ENCODE results near the gene CNTNAP5. TPM values are rescaled to one million over a fixed set of nuclear protein-coding genes. Genes with fewer than 3 reads are reported as not detected.

The CNTNAP5 gene
- total RNA-seq, 1 experiment from 2014 or later, result not detected

DNA sequence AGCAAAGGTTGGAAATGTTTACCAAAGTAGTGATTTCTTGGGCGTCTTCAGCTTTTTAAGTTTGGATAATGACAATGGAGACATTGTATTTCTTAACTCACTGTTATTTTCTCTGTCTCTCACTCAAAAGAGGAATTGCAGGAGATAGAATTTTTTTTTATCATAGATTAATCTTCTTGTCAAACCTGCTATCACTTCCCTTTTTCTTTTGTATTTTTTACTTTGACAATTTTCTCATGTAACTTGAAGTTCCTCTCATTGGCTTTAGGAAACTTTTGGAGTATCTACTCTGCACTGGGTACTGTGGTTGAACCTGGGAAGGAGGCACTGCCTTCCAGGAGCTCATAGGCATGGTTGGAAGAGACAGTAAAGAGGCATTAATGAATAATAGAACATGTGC is 489.1 kb downstream of the CNTNAP5 start:
- no peaks in the 10 kb centered on the region for H3K27me3 ChIP-seq (ENCODE audit: control insufficient read depth, insufficient read depth, low read length)
- ChIA-PET POLR2A (no interaction called here), CTCF (no interaction called here)
- TF ChIP-seq SIN3A (IDR thresholded peaks at IDR 0.05; ENCODE audit: borderline replicate concordance, insufficient read depth, low read depth, low read length), result no peak
- no TSS peak for BruUV-seq (replicated peaks)
- H3K4me1 ChIP-seq (ENCODE audit: control insufficient read depth, insufficient read depth, low read length), result no peaks in the 10 kb centered on the region
- DNase-seq (ENCODE audit: low read depth, low spot score), result no peak
- no peak overlapping the region for H3K4me3 ChIP-seq (ENCODE audit: low read depth in 2 of 2, low read length in 2 of 2)
- intact Hi-C loops (cut with micrococcal nuclease; ENCODE audit: unreplicated experiment), result no loop called here
- no peaks in the 10 kb centered on the region for H3K9me3 ChIP-seq (ENCODE audit: control insufficient read depth, insufficient read depth, low read depth, low read length)
- in situ Hi-C loops (cut with HindIII; ENCODE audit: low pct_unique_long_range_greater_than_20kb, low sequenced_read_pairs), result no loop called here
- no peak overlapping the region for H3K27ac ChIP-seq (ENCODE audit: low read length)
- no peak for ATAC-seq
- no peaks in the 10 kb centered on the region for H3K36me3 ChIP-seq (ENCODE audit: control insufficient read depth, insufficient read depth, low read length)

- no TSS peak for BruUV-seq (replicated peaks)
- POLR2A ChIA-PET, result no interaction called here
- ATAC-seq (no peak), DNase-seq (ENCODE audit: low read depth, low spot score) (no peak)
- CTCF ChIA-PET, result no interaction called here
- H3K9me3 ChIP-seq (ENCODE audit: control insufficient read depth, insufficient read depth, low read depth, low read length), result no peaks in the 10 kb centered on the region
- H3K36me3 ChIP-seq (ENCODE audit: control insufficient read depth, insufficient read depth, low read length), result no peaks in the 10 kb centered on the region
- in situ Hi-C loops (cut with HindIII; ENCODE audit: low pct_unique_long_range_greater_than_20kb, low sequenced_read_pairs), result no loop called here
- TF ChIP-seq SIN3A (IDR thresholded peaks at IDR 0.05; ENCODE audit: borderline replicate concordance, insufficient read depth, low read depth, low read length) (no peak), TCF7L2 (IDR thresholded peaks at IDR 0.05; ENCODE audit: low read depth, low read length) (no peak), CTCF (IDR thresholded peaks at IDR 0.05) (no peak), POLR2AphosphoS5 (IDR thresholded peaks at IDR 0.05; ENCODE audit: low read depth, low read length) (no peak)
- TF ChIP-seq, protein P1, sequence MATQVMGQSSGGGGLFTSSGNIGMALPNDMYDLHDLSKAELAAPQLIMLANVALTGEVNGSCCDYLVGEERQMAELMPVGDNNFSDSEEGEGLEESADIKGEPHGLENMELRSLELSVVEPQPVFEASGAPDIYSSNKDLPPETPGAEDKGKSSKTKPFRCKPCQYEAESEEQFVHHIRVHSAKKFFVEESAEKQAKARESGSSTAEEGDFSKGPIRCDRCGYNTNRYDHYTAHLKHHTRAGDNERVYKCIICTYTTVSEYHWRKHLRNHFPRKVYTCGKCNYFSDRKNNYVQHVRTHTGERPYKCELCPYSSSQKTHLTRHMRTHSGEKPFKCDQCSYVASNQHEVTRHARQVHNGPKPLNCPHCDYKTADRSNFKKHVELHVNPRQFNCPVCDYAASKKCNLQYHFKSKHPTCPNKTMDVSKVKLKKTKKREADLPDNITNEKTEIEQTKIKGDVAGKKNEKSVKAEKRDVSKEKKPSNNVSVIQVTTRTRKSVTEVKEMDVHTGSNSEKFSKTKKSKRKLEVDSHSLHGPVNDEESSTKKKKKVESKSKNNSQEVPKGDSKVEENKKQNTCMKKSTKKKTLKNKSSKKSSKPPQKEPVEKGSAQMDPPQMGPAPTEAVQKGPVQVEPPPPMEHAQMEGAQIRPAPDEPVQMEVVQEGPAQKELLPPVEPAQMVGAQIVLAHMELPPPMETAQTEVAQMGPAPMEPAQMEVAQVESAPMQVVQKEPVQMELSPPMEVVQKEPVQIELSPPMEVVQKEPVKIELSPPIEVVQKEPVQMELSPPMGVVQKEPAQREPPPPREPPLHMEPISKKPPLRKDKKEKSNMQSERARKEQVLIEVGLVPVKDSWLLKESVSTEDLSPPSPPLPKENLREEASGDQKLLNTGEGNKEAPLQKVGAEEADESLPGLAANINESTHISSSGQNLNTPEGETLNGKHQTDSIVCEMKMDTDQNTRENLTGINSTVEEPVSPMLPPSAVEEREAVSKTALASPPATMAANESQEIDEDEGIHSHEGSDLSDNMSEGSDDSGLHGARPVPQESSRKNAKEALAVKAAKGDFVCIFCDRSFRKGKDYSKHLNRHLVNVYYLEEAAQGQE (IDR thresholded peaks at IDR 0.05; ENCODE audit: insufficient read depth in 1 of 2, low read depth in 2 of 2, low read length in 1 of 2), result no peak
- no peak overlapping the region for H3K27ac ChIP-seq (ENCODE audit: low read length)
- H3K27me3 ChIP-seq (ENCODE audit: control insufficient read depth, insufficient read depth, low read length), result no peaks in the 10 kb centered on the region
- no peak overlapping the region for H3K4me3 ChIP-seq (ENCODE audit: low read depth in 2 of 2, low read length in 2 of 2)
- H3K4me1 ChIP-seq (ENCODE audit: control insufficient read depth, insufficient read depth, low read length), result no peaks in the 10 kb centered on the region
- intact Hi-C loops (cut with micrococcal nuclease; ENCODE audit: unreplicated experiment), result no loop called here
Observed at GRCh38 chr2:124520953-124521352, 495.9 kb downstream of the CNTNAP5 start.

- Histone ChIP-seq H3K27ac (ENCODE audit: low read length) (no peak overlapping the region), H3K36me3 (ENCODE audit: control insufficient read depth, insufficient read depth, low read length) (no peaks in the 10 kb centered on the region), H3K4me1 (ENCODE audit: control insufficient read depth, insufficient read depth, low read length) (no peaks in the 10 kb centered on the region), H3K4me3 (ENCODE audit: low read depth in 2 of 2, low read length in 2 of 2) (no peak overlapping the region), H3K27me3 (ENCODE audit: control insufficient read depth, insufficient read depth, low read length) (no peaks in the 10 kb centered on the region), H3K9me3 (ENCODE audit: control insufficient read depth, insufficient read depth, low read depth, low read length) (no peaks in the 10 kb centered on the region)
- intact Hi-C loops (cut with micrococcal nuclease; ENCODE audit: unreplicated experiment), result no loop called here
- DNase-seq (ENCODE audit: low read depth, low spot score) (no peak), ATAC-seq (no peak)
- POLR2A ChIA-PET, result no interaction called here
- in situ Hi-C loops (cut with HindIII; ENCODE audit: low pct_unique_long_range_greater_than_20kb, low sequenced_read_pairs), result no loop called here
- no peak for TF ChIP-seq POLR2AphosphoS5 (IDR thresholded peaks at IDR 0.05; ENCODE audit: low read depth, low read length)
- TF ChIP-seq TCF7L2 (IDR thresholded peaks at IDR 0.05; ENCODE audit: low read depth, low read length), result no peak
- TF ChIP-seq SIN3A (IDR thresholded peaks at IDR 0.05; ENCODE audit: borderline replicate concordance, insufficient read depth, low read depth, low read length), result no peak
- no peak for TF ChIP-seq CTCF (IDR thresholded peaks at IDR 0.05)
- TF ChIP-seq, protein P1 (IDR thresholded peaks at IDR 0.05; ENCODE audit: insufficient read depth in 1 of 2, low read depth in 2 of 2, low read length in 1 of 2), result no peak
- CTCF ChIA-PET, result no interaction called here
- BruUV-seq (replicated peaks), result no TSS peak
Observed at GRCh38 chr2:124523096-124523495, 498.0 kb downstream of the CNTNAP5 start.
